Hepatocyte (in vitro differentiated cells): ENCODE results near the gene TAF11L4. TPM values are rescaled to one million over a fixed set of nuclear protein-coding genes. Genes with fewer than 3 reads are reported as not detected.
"Not testable (repeated sequence)": the region's sequence is repeated elsewhere in the genome, so short reads cannot be mapped to it uniquely, and the experiment has no call there.

Source experiments
- DNase-seq: peaks from one replicate; pipeline ENCODE4 v3.0.0-alpha.2; 2016; ENCODE audit warnings: low spot score
- H2AFZ ChIP-seq: fragments of 200-600 bp; sonication (generic); 2 replicates; pipeline ENCODE4 v1.6.0; 2016; ENCODE audit warnings: antibody characterized with exemption, mild to moderate bottlenecking
- H3K27ac ChIP-seq: fragments of 200-600 bp; sonication (generic); 2 replicates; pipeline ENCODE4 v1.5.1; 2016; ENCODE audit warnings: mild to moderate bottlenecking
- H3K27me3 ChIP-seq: fragments of 200-600 bp; sonication (generic); 2 replicates; pipeline ENCODE4 v1.6.1; 2016
- H3K36me3 ChIP-seq: fragments of 200-600 bp; sonication (generic); replicated peaks from 2 replicates; pipeline ENCODE4 v1.5.1; 2016; ENCODE audit warnings: low read depth; ENCODE audit not compliant: insufficient read depth
- H3K4me1 ChIP-seq: fragments of 200-600 bp; sonication (generic); 2 replicates; pipeline ENCODE4 v1.5.1; 2016; ENCODE audit warnings: mild to moderate bottlenecking, moderate library complexity; ENCODE audit not compliant: insufficient read depth
- H3K4me2 ChIP-seq: fragments of 200-600 bp; sonication (generic); 2 replicates; pipeline ENCODE4 v1.6.0; 2016
- H3K4me3 ChIP-seq: fragments of 200-600 bp; sonication (generic); 2 replicates; pipeline ENCODE4 v1.5.1; 2016; ENCODE audit warnings: mild to moderate bottlenecking
- H3K79me2 ChIP-seq: fragments of 200-600 bp; sonication (generic); 2 replicates; pipeline ENCODE4 v1.6.0; 2017; ENCODE audit warnings: mild to moderate bottlenecking
- H3K9me2 ChIP-seq: fragments of 200-600 bp; sonication (generic); replicated peaks from 2 replicates; pipeline ENCODE4 v1.6.0; 2017; ENCODE audit warnings: mild to moderate bottlenecking; ENCODE audit not compliant: insufficient read depth
- H3K9me3 ChIP-seq: fragments of 200-600 bp; sonication (generic); 2 replicates; pipeline ENCODE4 v1.5.1; 2016; ENCODE audit warnings: low read depth, mild to moderate bottlenecking
- H4K20me1 ChIP-seq: fragments of 200-600 bp; sonication (generic); 2 replicates; pipeline ENCODE4 v1.6.0; 2016; ENCODE audit warnings: mild to moderate bottlenecking; ENCODE audit not compliant: insufficient read depth, poor library complexity, severe bottlenecking
- EZH2 ChIP-seq: fragments of 200-600 bp; sonication (generic); IDR thresholded peaks from 2 replicates; pipeline ENCODE4 v1.6.1; 2016; ENCODE audit warnings: antibody characterized with exemption, mild to moderate bottlenecking, borderline replicate concordance
- EZH2phosphoT487 ChIP-seq: fragments of 200-600 bp; sonication (generic); IDR thresholded peaks from one replicate; pipeline ENCODE4 v1.6.1; 2018; ENCODE audit warnings: antibody characterized with exemption, mild to moderate bottlenecking, low read depth, moderate library complexity; ENCODE audit not compliant: unreplicated experiment, severe bottlenecking
- WGBS: methylation state at CpG from one replicate; pipeline ENCODE4 v1.1.6; 2016; ENCODE audit warnings: low lambda C conversion rate; ENCODE audit errors: missing lambda C conversion rate; 5-methylcytosine and 5-hydroxymethylcytosine counted together
- polyA plus RNA-seq: library from polyadenylated mRNA; unstranded; fragments of >200 nt; fragmentation: Nextera tagmentation; extraction: Ambion mirVana; gene quantifications from 2 replicates; pipeline ENCODE4 v1.2.1, GENCODE V29; 2016
- total RNA-seq: library from RNA; depleted of rRNA; stranded (reverse); fragments of >200 nt; gene quantifications from 2 replicates; pipeline ENCODE4 v1.2.3, GENCODE V29; 2014
- TF ChIP-seq, protein P1 (sequence below): fragments of 200-600 bp; sonication (generic); IDR thresholded peaks from 2 replicates; pipeline ENCODE4 v1.5.1; 2016; ENCODE audit warnings: antibody characterized with exemption, mild to moderate bottlenecking; ENCODE audit not compliant: poor library complexity

The TAF11L4 gene
- total and polyA plus RNA-seq, 2 experiments from 2014 or later = not detected

DNA sequence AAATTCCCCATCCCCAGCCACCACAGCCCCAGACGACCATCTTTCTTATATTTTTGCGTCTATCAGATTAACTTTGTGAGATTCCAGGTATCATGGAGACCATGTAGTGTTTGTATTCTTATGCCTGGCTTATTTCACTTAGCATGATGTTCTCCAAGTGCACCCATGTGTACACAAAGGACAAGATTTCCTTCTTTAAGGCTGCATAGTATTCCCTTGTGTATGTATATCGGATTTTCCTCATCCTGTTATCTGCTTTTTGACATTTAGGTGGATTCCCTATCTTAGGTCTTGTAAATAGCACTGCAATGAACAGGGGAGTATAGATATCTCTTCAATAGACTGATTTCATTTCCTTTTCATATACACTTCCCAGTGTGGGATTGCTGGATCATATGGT lies 28.8 kb upstream of the TAF11L4 start:
- 93% methylated on average over 3 of the region's 3 CpGs for WGBS
- DNase-seq = no peak
- no peaks in the 10 kb centered on the region for H3K4me1 ChIP-seq
- no peaks in the 10 kb centered on the region for H3K9me2 ChIP-seq
- H3K27me3 ChIP-seq = no peaks in the 10 kb centered on the region
- no peak overlapping the region for H3K4me2 ChIP-seq
- H3K36me3 ChIP-seq = no peaks in the 10 kb centered on the region
- no peak overlapping the region for H3K4me3 ChIP-seq
- H4K20me1 ChIP-seq = no peaks in the 10 kb centered on the region
- no peaks in the 10 kb centered on the region for H3K79me2 ChIP-seq
- TF ChIP-seq EZH2phosphoT487 (no peak), EZH2 (no peak)
- TF ChIP-seq, protein P1, sequence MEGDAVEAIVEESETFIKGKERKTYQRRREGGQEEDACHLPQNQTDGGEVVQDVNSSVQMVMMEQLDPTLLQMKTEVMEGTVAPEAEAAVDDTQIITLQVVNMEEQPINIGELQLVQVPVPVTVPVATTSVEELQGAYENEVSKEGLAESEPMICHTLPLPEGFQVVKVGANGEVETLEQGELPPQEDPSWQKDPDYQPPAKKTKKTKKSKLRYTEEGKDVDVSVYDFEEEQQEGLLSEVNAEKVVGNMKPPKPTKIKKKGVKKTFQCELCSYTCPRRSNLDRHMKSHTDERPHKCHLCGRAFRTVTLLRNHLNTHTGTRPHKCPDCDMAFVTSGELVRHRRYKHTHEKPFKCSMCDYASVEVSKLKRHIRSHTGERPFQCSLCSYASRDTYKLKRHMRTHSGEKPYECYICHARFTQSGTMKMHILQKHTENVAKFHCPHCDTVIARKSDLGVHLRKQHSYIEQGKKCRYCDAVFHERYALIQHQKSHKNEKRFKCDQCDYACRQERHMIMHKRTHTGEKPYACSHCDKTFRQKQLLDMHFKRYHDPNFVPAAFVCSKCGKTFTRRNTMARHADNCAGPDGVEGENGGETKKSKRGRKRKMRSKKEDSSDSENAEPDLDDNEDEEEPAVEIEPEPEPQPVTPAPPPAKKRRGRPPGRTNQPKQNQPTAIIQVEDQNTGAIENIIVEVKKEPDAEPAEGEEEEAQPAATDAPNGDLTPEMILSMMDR = no peak
- H3K9me3 ChIP-seq = no peaks in the 10 kb centered on the region
- H3K27ac ChIP-seq = no peak overlapping the region
- no peak overlapping the region for H2AFZ ChIP-seq

DNA sequence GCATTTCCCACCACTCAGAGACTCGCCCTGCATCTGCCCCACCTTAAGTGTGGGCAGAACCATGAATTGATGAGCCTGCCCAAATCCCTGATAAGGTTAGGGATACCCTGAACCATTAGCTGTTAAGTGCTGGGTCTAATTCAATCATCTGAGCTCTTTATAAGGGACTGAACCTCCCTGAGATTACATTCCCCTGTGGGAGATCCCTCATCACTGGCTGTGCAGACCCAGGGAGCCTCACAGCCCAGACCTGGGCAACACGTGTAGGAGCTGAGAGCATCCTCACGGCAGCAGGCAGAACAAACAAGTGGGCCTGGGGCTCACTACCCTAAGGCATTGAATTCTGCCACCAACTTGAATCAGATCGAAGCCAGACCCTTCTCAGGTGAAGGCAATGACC lies 24.2 kb upstream of the TAF11L4 start:
- Histone ChIP-seq H3K36me3 (no peaks in the 10 kb centered on the region), H3K9me3 (no peaks in the 10 kb centered on the region), H3K9me2 (no peaks in the 10 kb centered on the region), H3K4me1 (no peaks in the 10 kb centered on the region), H3K27me3 (no peaks in the 10 kb centered on the region), H3K4me3 (no peak overlapping the region), H4K20me1 (no peaks in the 10 kb centered on the region), H3K79me2 (no peaks in the 10 kb centered on the region), H3K4me2 (no peak overlapping the region), H2AFZ (no peak overlapping the region), H3K27ac (no peak overlapping the region)
- WGBS = 79% methylated on average over 4 of the region's 4 CpGs
- TF ChIP-seq EZH2phosphoT487 (no peak), EZH2 (no peak)
- TF ChIP-seq, protein P1 = no peak
- DNase-seq = no peak

DNA sequence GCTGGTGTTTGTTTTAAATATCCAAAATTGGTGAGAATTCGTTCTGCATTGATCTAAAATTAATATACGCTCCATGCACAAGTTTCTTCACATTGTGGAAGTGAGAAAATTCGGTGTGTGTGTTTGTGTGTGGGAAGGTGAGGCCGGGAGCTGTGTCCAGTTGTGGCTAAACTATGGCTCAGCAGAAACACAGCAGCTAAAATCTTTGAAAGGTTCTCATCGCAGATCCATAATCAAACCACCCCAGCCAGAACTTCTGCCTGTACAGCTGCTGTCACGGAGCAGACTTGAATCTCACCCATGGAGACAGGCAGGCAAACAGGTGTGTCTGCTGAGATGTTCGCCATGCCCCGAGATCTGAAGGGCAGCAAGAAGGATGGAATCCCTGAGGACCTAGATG lies 23.7 kb upstream of the TAF11L4 start, which contains the start of gene TAF11L2:
TAF11L2 (plus strand) TSS at position 301 of the 400 bp plus-strand sequence.
- not testable (repeated sequence) for H3K9me3 ChIP-seq, DNase-seq, H3K36me3 ChIP-seq, H3K79me2 ChIP-seq, H3K4me3 ChIP-seq, H3K9me2 ChIP-seq, H4K20me1 ChIP-seq, H2AFZ ChIP-seq, H3K27me3 ChIP-seq, H3K4me1 ChIP-seq, H3K4me2 ChIP-seq, H3K27ac ChIP-seq
- WGBS = 97% methylated on average over 8 of the region's 8 CpGs

DNA sequence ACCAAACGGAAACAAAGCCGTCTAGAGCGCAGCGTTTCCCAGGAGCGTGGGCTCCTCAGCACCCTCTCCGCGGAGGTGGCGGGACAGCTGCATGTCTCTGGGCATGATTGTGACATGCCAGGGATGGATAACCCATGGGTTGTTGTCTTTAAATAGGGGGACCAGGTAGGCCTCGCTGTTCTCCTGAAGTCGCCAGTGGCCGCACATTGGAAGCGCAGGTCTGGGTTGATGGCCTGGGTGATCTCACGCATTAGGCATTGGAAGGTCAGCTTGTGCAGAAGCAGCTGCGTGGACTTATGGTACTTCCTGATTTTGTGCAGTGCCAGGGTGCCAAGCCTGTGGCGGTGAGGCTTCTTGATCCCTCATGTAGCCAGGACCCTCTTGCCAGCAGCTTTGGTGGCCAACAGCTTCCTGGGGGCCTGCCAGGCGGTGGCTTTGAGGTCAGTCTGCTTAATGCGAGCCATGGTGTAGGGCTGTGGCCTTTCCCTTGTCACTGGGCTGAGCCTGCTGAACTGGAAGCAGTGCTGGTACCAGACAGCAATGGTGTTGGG lies 9.8 kb upstream of the TAF11L4 start:
- Histone ChIP-seq H3K4me1 (no peaks in the 10 kb centered on the region), H3K9me3 (no peaks in the 10 kb centered on the region), H3K27ac (no peak overlapping the region), H4K20me1 (no peaks in the 10 kb centered on the region), H3K4me2 (no peak overlapping the region), H2AFZ (no peak overlapping the region), H3K79me2 (no peaks in the 10 kb centered on the region), H3K4me3 (no peak overlapping the region), H3K36me3 (no peaks in the 10 kb centered on the region), H3K27me3 (no peaks in the 10 kb centered on the region), H3K9me2 (no peaks in the 10 kb centered on the region)
- 96% methylated on average over 17 of the region's 17 CpGs for WGBS
- TF ChIP-seq EZH2 (no peak), EZH2phosphoT487 (no peak)
- TF ChIP-seq, protein P1 = no peak
- DNase-seq = no peak

DNA sequence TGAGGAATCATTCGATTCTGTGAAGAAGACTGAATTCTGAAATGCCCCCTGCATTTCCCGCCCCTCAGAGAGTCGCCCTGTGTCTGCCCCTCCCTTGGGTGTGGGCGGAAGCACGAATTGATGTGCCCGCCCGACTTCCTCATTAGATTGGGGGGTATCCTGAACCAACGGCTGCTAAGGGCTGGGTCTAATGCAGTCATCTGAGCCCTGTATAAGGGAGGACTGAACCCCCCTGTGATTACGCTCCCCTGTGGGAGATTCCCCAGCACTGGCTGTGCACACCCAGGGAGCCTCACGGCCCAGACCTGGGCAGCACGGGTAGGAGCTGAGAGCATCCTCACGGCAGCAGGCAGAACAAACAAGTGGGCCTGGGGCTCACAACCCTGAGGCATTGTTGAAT lies 4.1 kb upstream of the TAF11L4 start:
- not testable (repeated sequence) for H3K27me3 ChIP-seq, H2AFZ ChIP-seq, H3K4me2 ChIP-seq, H3K4me3 ChIP-seq, DNase-seq, H3K4me1 ChIP-seq, H4K20me1 ChIP-seq, H3K79me2 ChIP-seq, H3K27ac ChIP-seq, H3K9me3 ChIP-seq, H3K36me3 ChIP-seq, H3K9me2 ChIP-seq
- WGBS = 92% methylated on average over 12 of the region's 12 CpGs

DNA sequence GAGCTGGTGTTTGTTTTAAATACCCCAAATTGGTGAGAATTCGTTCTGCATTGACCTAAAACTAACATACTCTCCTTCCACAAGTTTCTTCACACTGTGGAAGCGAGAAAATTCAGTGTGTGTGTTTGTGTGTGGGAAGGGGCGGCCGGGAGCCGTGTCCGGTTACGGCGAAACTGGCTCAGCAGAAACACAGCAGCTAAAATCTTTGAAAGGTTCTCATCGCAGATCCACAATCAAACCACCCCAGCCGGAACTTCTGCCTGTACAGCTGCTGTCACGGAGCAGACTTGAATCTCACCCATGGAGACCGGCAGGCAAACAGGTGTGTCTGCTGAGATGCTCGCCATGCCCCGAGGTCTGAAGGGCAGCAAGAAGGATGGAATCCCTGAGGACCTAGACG lies 3.5 kb upstream of the TAF11L4 start, which contains the start of gene TAF11L3:
TAF11L3 (plus strand) TSS at position 301 of the 400 bp plus-strand sequence.
- no CpG with 5 or more reads among the region's 15 CpGs for WGBS
- not testable (repeated sequence) for H2AFZ ChIP-seq, DNase-seq

More for the DNA sequence above, 3.5 kb upstream of the TAF11L4 start, which contains the start of gene TAF11L3:
- H3K4me1 ChIP-seq, H3K27ac ChIP-seq, H3K4me3 ChIP-seq, H4K20me1 ChIP-seq, H3K9me3 ChIP-seq, H3K36me3 ChIP-seq, H3K9me2 ChIP-seq, H3K27me3 ChIP-seq, H3K4me2 ChIP-seq, H3K79me2 ChIP-seq: not testable (repeated sequence)
